GM23338 (cell line): ENCODE results near the gene ADD3. TPM values are rescaled to one million over a fixed set of nuclear protein-coding genes. Genes with fewer than 3 reads are reported as not detected.
A peak's percentile ranks its signal among the peaks of the same experiment; 100 is the strongest.

ENCODE experiments used
- ATAC-seq: fragments of 200-7000 bp; cut with Tn5 transposase; 3 replicates; pipeline ENCODE4 v1.9.1; 2020
- DNase-seq: peaks from one replicate; pipeline ENCODE4 v3.0.0-alpha.2; 2015; ENCODE audit warnings: low spot score
- H2AFZ ChIP-seq: fragments of 200-600 bp; sonication (generic); 2 replicates; pipeline ENCODE4 v1.8.0; 2016; ENCODE audit warnings: antibody characterized with exemption, mild to moderate bottlenecking, moderate library complexity
- H3F3A ChIP-seq: fragments of 200-600 bp; sonication (generic); replicated peaks from 2 replicates; pipeline ENCODE4 v1.8.0; 2017; ENCODE audit warnings: antibody characterized with exemption, mixed run types, low read depth
- H3K27ac ChIP-seq: fragments of 200-600 bp; sonication (generic); 2 replicates; pipeline ENCODE4 v1.6.1; 2016; ENCODE audit warnings: low read depth
- H3K27me3 ChIP-seq: fragments of 200-600 bp; sonication (generic); 2 replicates; pipeline ENCODE4 v1.8.0; 2016; ENCODE audit warnings: mild to moderate bottlenecking, mixed run types, moderate library complexity; ENCODE audit not compliant: insufficient read depth
- H3K36me3 ChIP-seq: fragments of 200-600 bp; sonication (generic); 2 replicates; pipeline ENCODE4 v1.8.0; 2016; ENCODE audit warnings: mild to moderate bottlenecking; ENCODE audit not compliant: insufficient read depth
- H3K4me1 ChIP-seq: fragments of 200-600 bp; sonication (generic); 2 replicates; pipeline ENCODE4 v1.8.0; 2016; ENCODE audit warnings: mild to moderate bottlenecking, moderate library complexity; ENCODE audit not compliant: insufficient read depth
- H3K4me2 ChIP-seq: fragments of 200-600 bp; sonication (generic); 2 replicates; pipeline ENCODE4 v1.7.1; 2017; ENCODE audit warnings: mixed run types
- H3K4me3 ChIP-seq: fragments of 200-600 bp; sonication (generic); 2 replicates; pipeline ENCODE4 v1.6.1; 2016; ENCODE audit warnings: mixed run types
- H3K79me2 ChIP-seq: fragments of 200-600 bp; sonication (generic); replicated peaks from 2 replicates; pipeline ENCODE4 v1.8.0; 2017; ENCODE audit warnings: mild to moderate bottlenecking; ENCODE audit not compliant: insufficient read depth
- H3K9me2 ChIP-seq: fragments of 200-600 bp; sonication (generic); 2 replicates; pipeline ENCODE4 v1.8.0; 2017; ENCODE audit not compliant: insufficient read depth
- H4K20me1 ChIP-seq: fragments of 200-600 bp; sonication (generic); replicated peaks from 2 replicates; pipeline ENCODE4 v1.8.0; 2017; ENCODE audit warnings: mild to moderate bottlenecking; ENCODE audit not compliant: insufficient read depth
- H3K27ac Mint-ChIP-seq: 2 replicates; pipeline ENCODE4 v1.8.0; 2020; ENCODE audit warnings: inconsistent platforms, mild to moderate bottlenecking, moderate library complexity, mixed read lengths
- H3K27me3 Mint-ChIP-seq: 3 replicates; pipeline ENCODE4 v1.8.0; 2022; ENCODE audit warnings: low read depth, mild to moderate bottlenecking, moderate library complexity, mixed read lengths, inconsistent platforms; ENCODE audit not compliant: insufficient read depth, poor library complexity
- H3K36me3 Mint-ChIP-seq: 3 replicates; pipeline ENCODE4 v1.8.0; 2021; ENCODE audit warnings: low read depth, mild to moderate bottlenecking, inconsistent platforms, moderate library complexity, mixed read lengths
- H3K4me1 Mint-ChIP-seq: 3 replicates; pipeline ENCODE4 v1.8.0; 2020; ENCODE audit warnings: mild to moderate bottlenecking, inconsistent platforms, mixed read lengths
- H3K4me3 Mint-ChIP-seq: 3 replicates; pipeline ENCODE4 v1.8.0; 2021; ENCODE audit warnings: moderate library complexity, mild to moderate bottlenecking, inconsistent platforms, mixed read lengths
- H3K9me3 Mint-ChIP-seq: 3 replicates; pipeline ENCODE4 v1.8.0; 2020; ENCODE audit warnings: moderate library complexity, mild to moderate bottlenecking, inconsistent platforms, mixed read lengths
- EZH2 ChIP-seq: fragments of 200-600 bp; sonication (generic); IDR thresholded peaks from one replicate; pipeline ENCODE4 v1.8.0; 2017; ENCODE audit warnings: antibody characterized with exemption, mild to moderate bottlenecking, low read depth; ENCODE audit not compliant: unreplicated experiment
- EZH2phosphoT487 ChIP-seq: fragments of 200-600 bp; sonication (generic); IDR thresholded peaks from one replicate; pipeline ENCODE4 v1.8.1; 2018; ENCODE audit warnings: antibody characterized with exemption; ENCODE audit not compliant: unreplicated experiment
- JUNB ChIP-seq: IDR thresholded peaks from one replicate; pipeline ENCODE4 v1.6.1; 2016; ENCODE audit warnings: antibody characterized with exemption; ENCODE audit not compliant: unreplicated experiment
- NANOG ChIP-seq: IDR thresholded peaks from 2 replicates; pipeline ENCODE4 v1.6.1; 2016; ENCODE audit warnings: antibody characterized with exemption, borderline replicate concordance
- POLR2AphosphoS5 ChIP-seq: IDR thresholded peaks from 2 replicates; pipeline ENCODE4 v1.6.1; 2016; ENCODE audit warnings: antibody characterized with exemption, low read depth
- STAT1 ChIP-seq: IDR thresholded peaks from one replicate; pipeline ENCODE4 v1.6.1; 2016; ENCODE audit warnings: antibody characterized with exemption; ENCODE audit not compliant: unreplicated experiment
- ZNF114 ChIP-seq: fragments of 250-450 bp; sonication (Bioruptor Pico); IDR thresholded peaks from 2 replicates; pipeline ENCODE4 v1.5.0; 2020; ENCODE audit warnings: mild to moderate bottlenecking, moderate library complexity
- ZNF331 ChIP-seq: fragments of 250-450 bp; sonication (Bioruptor Pico); IDR thresholded peaks from 2 replicates; pipeline ENCODE4 v1.5.0; 2020; ENCODE audit warnings: low read depth, mild to moderate bottlenecking, moderate library complexity
- polyA plus RNA-seq: library from polyadenylated mRNA; unstranded; fragments of >200 nt; fragmentation: Nextera tagmentation; extraction: Ambion mirVana; gene quantifications from 2 replicates; pipeline ENCODE4 v1.2.1, GENCODE V29; 2016
- total RNA-seq: library from RNA; depleted of rRNA; stranded (reverse); fragments of >200 nt; shearing (Covaris generic); gene quantifications from 2 replicates; pipeline ENCODE4 v1.2.3, GENCODE V29; 2014
- TF ChIP-seq, protein P1 (sequence below), 2 experiments: fragments of 200-600 bp in 1 of 2; sonication (generic) in 1 of 2; conservative IDR thresholded peaks; 2 replicates each; pipeline versions ENCODE4 v1.5.1 to v1.6.1; 2016 to 2017; ENCODE audit warnings: antibody characterized with exemption in 2 of 2, low read depth in 2 of 2, mild to moderate bottlenecking in 2 of 2, moderate library complexity in 1 of 2
- TF ChIP-seq, protein P2 (sequence below): IDR thresholded peaks from 2 replicates; pipeline ENCODE4 v1.6.1; 2016; ENCODE audit warnings: antibody characterized with exemption
- TF ChIP-seq, protein P3 (sequence below): IDR thresholded peaks from one replicate; pipeline ENCODE4 v1.6.1; 2018; ENCODE audit warnings: antibody characterized with exemption; ENCODE audit not compliant: unreplicated experiment

Gene ADD3
- total and polyA plus RNA-seq, 2 experiments from 2014 or later = 68.5 to 767 TPM

DNA sequence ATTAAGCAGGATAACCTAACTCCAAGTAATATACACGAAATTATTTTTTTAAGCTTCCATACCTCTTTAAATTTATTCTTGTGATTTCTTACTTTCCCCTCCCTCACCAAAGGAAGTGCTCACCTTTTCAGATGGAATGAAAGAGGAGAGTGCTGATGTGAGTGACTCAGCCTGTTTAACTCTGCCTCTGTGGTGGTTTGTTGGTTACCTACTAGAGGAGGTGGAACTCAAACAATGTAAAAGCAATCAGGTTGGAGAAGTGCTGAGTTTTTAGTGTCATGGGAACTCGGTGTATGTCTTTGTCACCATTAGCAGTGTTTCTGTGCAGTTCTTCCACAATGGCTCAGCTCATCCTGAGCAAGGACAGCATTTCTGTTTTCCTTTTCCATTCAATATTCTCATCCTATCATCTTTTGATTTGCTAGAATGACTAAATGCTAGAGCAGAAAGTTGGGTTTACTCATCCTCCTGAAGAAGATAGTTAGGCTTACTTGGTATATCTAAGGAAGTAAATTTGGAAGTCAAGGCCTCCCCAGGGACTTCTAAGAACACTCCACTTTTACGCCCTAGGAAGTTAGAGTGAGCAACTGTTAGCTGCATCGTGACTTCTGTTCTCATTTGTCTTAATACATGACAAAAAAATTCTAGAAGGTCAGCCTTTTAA lies 6.0 kb downstream of the ADD3 start (continued):
- no peak for TF ChIP-seq ZNF114 (CRISPR knock-in tag)
- TF ChIP-seq POLR2AphosphoS5 = no peak

DNA sequence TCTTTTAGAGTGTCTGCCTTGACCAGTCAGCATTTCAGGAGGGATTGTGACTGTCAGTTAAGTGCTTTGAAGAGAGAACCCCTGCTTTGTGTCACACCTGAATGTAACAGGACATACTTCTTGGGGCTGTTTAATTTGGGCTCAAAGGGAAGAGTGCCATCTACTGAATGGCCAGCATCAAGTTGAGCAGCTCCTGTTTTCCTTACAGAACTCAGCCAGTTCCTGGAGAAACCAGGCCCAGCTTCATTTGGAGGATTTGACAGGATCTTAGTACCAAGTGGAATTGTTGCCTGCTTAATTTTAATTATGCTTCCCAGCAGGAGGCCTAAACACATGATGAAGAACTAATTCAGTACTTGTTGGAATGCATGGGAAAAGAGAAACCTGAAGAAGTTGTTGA lies 8.3 kb downstream of the ADD3 start:
- Histone ChIP-seq H3K4me3 (no peak overlapping the region), H3K79me2 (peaks cover 100% of the 10 kb centered on the region), H3K36me3 (no peaks in the 10 kb centered on the region), H3K27me3 (no peaks in the 10 kb centered on the region), H3K4me1 (peaks cover 46% of the 10 kb centered on the region), H3K27ac (peak overlapping the region; percentile 23), H3K9me2 (no peaks in the 10 kb centered on the region), H4K20me1 (peaks cover 5% of the 10 kb centered on the region), H2AFZ (no peak overlapping the region), H3F3A (no peaks in the 10 kb centered on the region), H3K4me2 (peak overlapping the region; percentile 2; the same call in 1 of the 2 replicates)
- Mint-ChIP-seq H3K4me1 (peaks cover 49% of the 10 kb centered on the region), H3K9me3 (no peaks in the 10 kb centered on the region), H3K27me3 (peaks cover 4% of the 10 kb centered on the region), H3K36me3 (no peaks in the 10 kb centered on the region), H3K4me3 (no peak overlapping the region), H3K27ac (peak overlapping the region; percentile 19; the same call in 1 of the 2 replicates)
- TF ChIP-seq, protein P1, sequence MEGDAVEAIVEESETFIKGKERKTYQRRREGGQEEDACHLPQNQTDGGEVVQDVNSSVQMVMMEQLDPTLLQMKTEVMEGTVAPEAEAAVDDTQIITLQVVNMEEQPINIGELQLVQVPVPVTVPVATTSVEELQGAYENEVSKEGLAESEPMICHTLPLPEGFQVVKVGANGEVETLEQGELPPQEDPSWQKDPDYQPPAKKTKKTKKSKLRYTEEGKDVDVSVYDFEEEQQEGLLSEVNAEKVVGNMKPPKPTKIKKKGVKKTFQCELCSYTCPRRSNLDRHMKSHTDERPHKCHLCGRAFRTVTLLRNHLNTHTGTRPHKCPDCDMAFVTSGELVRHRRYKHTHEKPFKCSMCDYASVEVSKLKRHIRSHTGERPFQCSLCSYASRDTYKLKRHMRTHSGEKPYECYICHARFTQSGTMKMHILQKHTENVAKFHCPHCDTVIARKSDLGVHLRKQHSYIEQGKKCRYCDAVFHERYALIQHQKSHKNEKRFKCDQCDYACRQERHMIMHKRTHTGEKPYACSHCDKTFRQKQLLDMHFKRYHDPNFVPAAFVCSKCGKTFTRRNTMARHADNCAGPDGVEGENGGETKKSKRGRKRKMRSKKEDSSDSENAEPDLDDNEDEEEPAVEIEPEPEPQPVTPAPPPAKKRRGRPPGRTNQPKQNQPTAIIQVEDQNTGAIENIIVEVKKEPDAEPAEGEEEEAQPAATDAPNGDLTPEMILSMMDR (conservative IDR thresholded peaks at IDR 0.05; ENCODE audit: low read depth in 2 of 2) = peak; percentile 33 to 75; a peak in 3 of 4 replicates
- no peak for TF ChIP-seq ZNF331
- ATAC-seq (peak; percentile 78), DNase-seq (peak; percentile 63)

DNA sequence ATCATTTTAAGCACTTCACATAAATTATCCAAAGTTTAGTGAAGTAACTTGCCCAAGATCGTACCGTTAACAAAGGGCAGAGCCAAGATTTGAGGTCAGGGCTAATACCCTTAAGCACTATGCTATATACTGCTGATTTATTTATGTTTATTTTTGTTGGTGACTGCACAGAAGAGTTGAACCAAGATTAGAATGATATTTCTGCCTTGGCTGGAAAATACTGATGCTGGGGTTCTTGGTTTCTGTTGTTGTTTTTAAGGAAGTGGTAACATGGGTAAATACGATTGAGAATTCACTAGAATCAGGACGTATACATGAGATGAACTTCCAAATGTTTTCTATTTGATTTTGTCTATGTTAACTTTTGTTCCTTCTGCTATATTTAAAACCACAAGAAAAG lies 9.3 kb downstream of the ADD3 start:
- Histone ChIP-seq H4K20me1 (peaks cover 11% of the 10 kb centered on the region), H3K4me3 (no peak overlapping the region), H3K27ac (peak overlapping the region; percentile 23; the same call in 1 of the 2 replicates), H3K79me2 (peaks cover 100% of the 10 kb centered on the region), H3F3A (no peaks in the 10 kb centered on the region), H2AFZ (no peak overlapping the region), H3K27me3 (no peaks in the 10 kb centered on the region), H3K9me2 (no peaks in the 10 kb centered on the region), H3K4me2 (no peak overlapping the region), H3K36me3 (no peaks in the 10 kb centered on the region), H3K4me1 (peaks cover 40% of the 10 kb centered on the region)
- ATAC-seq (no peak), DNase-seq (no peak)
- H3K9me3 Mint-ChIP-seq = no peaks in the 10 kb centered on the region
- peaks cover 6% of the 10 kb centered on the region for H3K27me3 Mint-ChIP-seq
- peak overlapping the region; percentile 71 for H3K27ac Mint-ChIP-seq
- H3K36me3 Mint-ChIP-seq = no peaks in the 10 kb centered on the region
- H3K4me3 Mint-ChIP-seq = no peak overlapping the region
- H3K4me1 Mint-ChIP-seq = peaks cover 44% of the 10 kb centered on the region
- TF ChIP-seq ZNF331 (no peak), EZH2phosphoT487 (no peak), ZNF114 (CRISPR knock-in tag) (no peak), NANOG (no peak), EZH2 (no peak), POLR2AphosphoS5 (no peak), JUNB (no peak), STAT1 (no peak)
- TF ChIP-seq, protein P2, sequence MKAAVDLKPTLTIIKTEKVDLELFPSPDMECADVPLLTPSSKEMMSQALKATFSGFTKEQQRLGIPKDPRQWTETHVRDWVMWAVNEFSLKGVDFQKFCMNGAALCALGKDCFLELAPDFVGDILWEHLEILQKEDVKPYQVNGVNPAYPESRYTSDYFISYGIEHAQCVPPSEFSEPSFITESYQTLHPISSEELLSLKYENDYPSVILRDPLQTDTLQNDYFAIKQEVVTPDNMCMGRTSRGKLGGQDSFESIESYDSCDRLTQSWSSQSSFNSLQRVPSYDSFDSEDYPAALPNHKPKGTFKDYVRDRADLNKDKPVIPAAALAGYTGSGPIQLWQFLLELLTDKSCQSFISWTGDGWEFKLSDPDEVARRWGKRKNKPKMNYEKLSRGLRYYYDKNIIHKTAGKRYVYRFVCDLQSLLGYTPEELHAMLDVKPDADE = no peak
- TF ChIP-seq, protein P3, sequence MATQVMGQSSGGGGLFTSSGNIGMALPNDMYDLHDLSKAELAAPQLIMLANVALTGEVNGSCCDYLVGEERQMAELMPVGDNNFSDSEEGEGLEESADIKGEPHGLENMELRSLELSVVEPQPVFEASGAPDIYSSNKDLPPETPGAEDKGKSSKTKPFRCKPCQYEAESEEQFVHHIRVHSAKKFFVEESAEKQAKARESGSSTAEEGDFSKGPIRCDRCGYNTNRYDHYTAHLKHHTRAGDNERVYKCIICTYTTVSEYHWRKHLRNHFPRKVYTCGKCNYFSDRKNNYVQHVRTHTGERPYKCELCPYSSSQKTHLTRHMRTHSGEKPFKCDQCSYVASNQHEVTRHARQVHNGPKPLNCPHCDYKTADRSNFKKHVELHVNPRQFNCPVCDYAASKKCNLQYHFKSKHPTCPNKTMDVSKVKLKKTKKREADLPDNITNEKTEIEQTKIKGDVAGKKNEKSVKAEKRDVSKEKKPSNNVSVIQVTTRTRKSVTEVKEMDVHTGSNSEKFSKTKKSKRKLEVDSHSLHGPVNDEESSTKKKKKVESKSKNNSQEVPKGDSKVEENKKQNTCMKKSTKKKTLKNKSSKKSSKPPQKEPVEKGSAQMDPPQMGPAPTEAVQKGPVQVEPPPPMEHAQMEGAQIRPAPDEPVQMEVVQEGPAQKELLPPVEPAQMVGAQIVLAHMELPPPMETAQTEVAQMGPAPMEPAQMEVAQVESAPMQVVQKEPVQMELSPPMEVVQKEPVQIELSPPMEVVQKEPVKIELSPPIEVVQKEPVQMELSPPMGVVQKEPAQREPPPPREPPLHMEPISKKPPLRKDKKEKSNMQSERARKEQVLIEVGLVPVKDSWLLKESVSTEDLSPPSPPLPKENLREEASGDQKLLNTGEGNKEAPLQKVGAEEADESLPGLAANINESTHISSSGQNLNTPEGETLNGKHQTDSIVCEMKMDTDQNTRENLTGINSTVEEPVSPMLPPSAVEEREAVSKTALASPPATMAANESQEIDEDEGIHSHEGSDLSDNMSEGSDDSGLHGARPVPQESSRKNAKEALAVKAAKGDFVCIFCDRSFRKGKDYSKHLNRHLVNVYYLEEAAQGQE = no peak
- TF ChIP-seq, protein P1 (conservative IDR thresholded peaks at IDR 0.05; ENCODE audit: low read depth in 2 of 2) = no peak
